NCI-H1048 (cell line): Measurements from ENCODE around the gene FRRS1L.

Source experiments
- DNase-seq: peaks from one replicate; lab custom pipeline; 2025; lab: John Stamatoyannopoulos, UW

Gene FRRS1L

GRCh38 chr9:109101202-109101595, 65.8 kb downstream of the FRRS1L start:
- no peak for DNase-seq

DNA sequence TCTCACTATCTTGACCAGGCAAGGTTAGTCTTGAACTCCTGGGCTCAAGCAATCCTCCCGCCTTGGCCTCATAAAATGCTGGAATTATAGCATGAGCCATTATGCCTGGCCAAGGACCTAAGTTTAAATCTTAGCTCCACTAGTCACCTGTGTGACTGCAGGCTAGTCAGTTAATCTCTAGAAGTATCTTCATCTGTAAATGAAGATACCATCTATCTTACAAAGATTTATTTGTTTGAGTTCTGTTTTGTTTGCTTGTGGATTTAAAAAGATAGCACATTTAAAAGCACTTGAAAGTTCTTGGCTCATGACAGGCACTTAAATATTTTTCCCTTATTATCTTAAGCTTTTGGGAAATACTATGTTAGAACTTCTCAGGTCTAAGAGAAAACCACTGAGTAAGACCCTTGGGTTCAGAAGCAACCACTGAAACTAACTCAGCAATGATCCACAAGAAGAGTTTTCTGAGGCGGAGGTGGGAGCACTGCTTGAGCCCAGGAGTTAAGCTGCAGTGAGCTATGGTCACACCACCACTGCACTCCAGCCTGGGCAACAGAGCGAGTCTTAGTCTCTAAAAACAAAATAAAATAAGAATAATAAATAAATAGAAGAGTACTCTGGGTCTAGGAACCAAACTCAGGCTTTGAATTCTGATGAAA, 66.4 kb downstream of the FRRS1L start:
- DNase-seq = no peak

DNA sequence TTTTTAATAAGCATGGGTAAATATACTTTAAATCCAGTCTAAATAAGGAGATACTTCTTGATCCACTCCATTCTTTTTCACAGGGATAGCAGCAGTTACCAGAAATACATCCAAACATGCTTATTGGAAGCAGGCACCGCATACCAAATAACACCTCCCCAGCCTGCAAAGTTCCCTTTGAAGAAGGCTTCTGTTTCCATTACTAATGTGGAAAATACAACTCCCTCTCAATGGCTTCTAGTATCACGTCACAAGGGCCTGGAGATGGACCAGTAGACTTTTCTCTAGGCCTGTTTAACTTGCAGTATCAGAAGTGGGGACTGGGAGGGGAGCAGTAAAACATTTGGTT, 68.1 kb downstream of the FRRS1L start:
- no peak for DNase-seq

- no peak for DNase-seq
Observed at GRCh38 chr9:109098171-109098959, 68.7 kb downstream of the FRRS1L start.

DNA sequence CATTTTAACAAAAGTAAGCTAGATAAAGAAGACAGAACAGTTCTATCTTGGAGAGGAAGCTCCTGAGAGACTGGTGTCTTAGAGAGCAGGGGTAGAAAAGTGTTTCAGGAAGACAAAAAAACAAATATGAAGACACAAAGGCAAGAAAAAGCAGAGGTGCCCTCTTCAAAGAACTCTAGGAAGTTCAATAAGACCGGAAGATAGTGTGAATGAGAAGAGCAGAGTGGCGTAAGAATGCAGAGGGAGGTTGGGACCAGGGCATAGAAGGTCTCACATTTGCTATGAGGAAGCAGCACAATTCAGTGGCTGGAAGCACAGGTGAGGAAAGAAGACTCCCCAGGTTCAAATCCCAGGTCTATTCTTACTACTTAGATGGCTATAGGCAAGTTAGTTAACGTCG, 69.9 kb downstream of the FRRS1L start:
- DNase-seq = no peak

DNA sequence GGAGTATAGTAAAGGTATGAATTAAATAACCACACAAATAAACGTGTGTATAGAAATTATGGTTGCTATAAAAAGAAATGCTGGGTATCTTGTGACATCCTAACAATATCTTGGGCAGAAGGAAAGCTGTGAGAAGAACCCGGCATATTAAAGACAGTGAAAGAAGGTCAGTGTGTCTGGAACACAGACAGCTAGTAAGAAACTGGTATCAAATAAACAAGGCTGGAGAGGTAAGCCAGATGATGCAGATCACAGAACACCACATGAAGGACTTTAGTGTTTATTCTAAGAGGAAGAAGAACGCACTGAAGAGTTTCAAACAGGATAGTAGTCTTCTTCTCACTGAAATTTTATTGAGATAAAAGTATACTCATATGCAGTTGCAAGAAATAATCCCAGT, 71.7 kb downstream of the FRRS1L start:
- DNase-seq = no peak

GRCh38 chr9:109094268-109094667, 72.8 kb downstream of the FRRS1L start:
- DNase-seq = no peak

DNA sequence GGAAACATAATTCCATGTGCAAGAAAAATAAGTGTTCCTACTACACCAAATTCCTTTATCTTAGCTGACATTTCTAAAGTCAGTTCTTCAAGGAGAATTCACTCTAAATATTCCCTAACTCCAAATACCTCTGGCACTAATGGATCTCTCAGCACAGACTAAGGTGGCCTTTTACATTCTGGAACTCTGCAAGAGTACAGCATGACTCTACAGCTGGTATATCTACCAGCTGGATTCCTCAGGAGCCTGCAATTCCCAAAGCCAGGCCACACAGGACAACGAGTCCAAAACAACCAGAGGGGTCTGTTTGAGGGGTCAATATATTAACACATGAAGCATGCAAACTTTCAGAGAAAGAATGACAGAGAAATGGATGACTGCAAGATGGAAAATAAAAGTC, 74.5 kb downstream of the FRRS1L start:
- DNase-seq = no peak

- DNase-seq = no peak
Observed at GRCh38 chr9:109092051-109092580, 74.9 kb downstream of the FRRS1L start.

DNA sequence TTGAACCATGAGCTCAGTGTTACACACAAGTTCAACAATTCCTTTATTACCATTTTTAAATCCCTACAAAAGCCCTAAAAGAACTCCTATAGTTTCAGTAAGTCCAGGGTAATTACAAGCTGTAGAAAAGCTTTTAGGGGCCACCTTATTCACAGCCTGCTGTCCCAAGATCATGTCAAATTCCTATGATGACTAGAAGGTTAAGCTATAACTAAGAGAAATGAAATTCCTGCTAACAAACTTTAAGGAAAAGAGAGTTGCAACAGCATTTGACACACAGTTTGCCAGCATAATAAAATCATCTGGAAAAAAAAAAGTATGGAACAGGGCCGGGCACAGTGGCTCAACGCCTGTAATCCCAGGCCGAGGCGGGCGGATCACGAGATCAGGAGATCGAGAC, 78.8 kb downstream of the FRRS1L start:
- DNase-seq = no peak

DNA sequence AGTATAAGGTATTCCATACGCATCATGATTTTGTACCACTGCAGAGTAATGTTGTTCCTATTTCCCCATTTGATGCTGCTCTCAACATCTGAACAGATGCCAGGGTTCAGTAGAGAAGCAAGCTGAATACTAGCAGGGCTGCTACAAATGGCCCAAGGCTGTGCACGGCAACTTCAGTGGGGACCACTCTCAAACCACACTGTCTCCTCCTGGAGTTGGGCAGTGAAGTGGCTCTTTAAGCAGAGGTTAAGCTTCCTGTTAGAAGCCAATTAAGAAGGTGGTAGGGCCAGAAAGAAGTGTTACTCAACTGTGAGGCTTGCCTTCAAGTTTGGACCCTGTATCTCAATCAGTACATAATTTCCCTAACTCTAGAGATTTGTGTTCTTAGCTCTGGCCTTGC, 79.3 kb downstream of the FRRS1L start:
- DNase-seq = no peak

- DNase-seq = no peak
Observed at GRCh38 chr9:109086221-109086620, 80.8 kb downstream of the FRRS1L start.

DNA sequence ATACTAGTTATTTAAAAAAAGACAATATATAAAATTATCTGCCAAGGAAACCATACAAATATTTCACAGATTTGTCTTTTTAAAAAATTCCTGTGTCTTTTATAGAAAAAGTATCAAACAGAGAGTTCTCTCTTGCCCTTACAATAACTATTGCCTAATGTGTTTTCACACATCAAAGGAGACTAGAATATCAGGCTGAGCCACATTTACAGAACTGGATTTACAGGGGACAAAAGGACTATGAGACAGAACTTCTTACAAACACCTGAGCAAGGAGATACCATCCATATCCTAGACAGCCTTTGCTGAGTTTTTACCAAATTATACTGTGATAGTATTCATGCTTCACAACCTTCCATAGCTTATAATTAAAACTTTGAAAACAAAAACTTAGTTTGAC, 81.5 kb downstream of the FRRS1L start:
- no peak for DNase-seq

GRCh38 chr9:109083813-109084405, 83.1 kb downstream of the FRRS1L start:
- no peak for DNase-seq

GRCh38 chr9:109083141-109083540, 83.9 kb downstream of the FRRS1L start:
- DNase-seq = no peak

GRCh38 chr9:109082091-109082620, 84.9 kb downstream of the FRRS1L start:
- no peak for DNase-seq
